ENCODE measurements around the gene RPE. TPM values are rescaled to one million over a fixed set of nuclear protein-coding genes. Genes with fewer than 3 reads are reported as not detected.

RPE gene
- total and polyA plus RNA-seq, 4 donors: 12.3 to 50.1 (median 19.2) TPM

- TF ChIP-seq EGR1 (IDR thresholded peaks at IDR 0.05; ENCODE audit: low read depth in 2 of 2) (no peak), ZBTB33 (IDR thresholded peaks at IDR 0.05) (no peak), YY1 (IDR thresholded peaks at IDR 0.05) (no peak), RXRA (IDR thresholded peaks at IDR 0.05) (no peak), FOXA1 (IDR thresholded peaks at IDR 0.05) (no peak), RAD21 (IDR thresholded peaks at IDR 0.05) (no peak), FOXA2 (IDR thresholded peaks at IDR 0.05) (no peak), JUND (IDR thresholded peaks at IDR 0.05) (no peak), REST (IDR thresholded peaks at IDR 0.05) (no peak), ATF3 (IDR thresholded peaks at IDR 0.05) (no peak), TAF1 (conservative IDR thresholded peaks at IDR 0.05) (no peak), GABPA (IDR thresholded peaks at IDR 0.05 in 1 of 2, conservative IDR thresholded peaks at IDR 0.05 in 1 of 2) (no peak)
- no peaks in the 10 kb centered on the region for H3K9me3 ChIP-seq (ENCODE audit: control insufficient read depth in 4 of 4, low read length in 3 of 4)
- H3K4me1 ChIP-seq (ENCODE audit: control insufficient read depth in 4 of 4, insufficient read depth in 4 of 4, low read length in 3 of 4): peaks cover 4 to 9% (median 6%) of the 10 kb centered on the region in 4 donors
- no peaks in the 10 kb centered on the region for H3K27me3 ChIP-seq (ENCODE audit: control insufficient read depth in 4 of 4, insufficient read depth in 4 of 4, low read length in 3 of 4)
- no peak overlapping the region for H3K9ac ChIP-seq (ENCODE audit: low read depth in 1 of 2, low read length in 2 of 2)
- 77% methylated on average over 6 of the region's 6 CpGs for WGBS
- H3K27ac ChIP-seq (ENCODE audit: low read depth in 1 of 2, low read length in 2 of 2): no peak overlapping the region
- no peak for DNase-seq (ENCODE audit: low spot score)
- no peak overlapping the region for H3K4me3 ChIP-seq (ENCODE audit: low read depth in 1 of 3, low read length in 3 of 3)
- peaks cover 1 to 15% (median 5%) of the 10 kb centered on the region in 4 donors for H3K36me3 ChIP-seq (ENCODE audit: control insufficient read depth in 4 of 4, insufficient read depth in 3 of 4, low read depth in 1 of 4, low read length in 3 of 4)
Observed at GRCh38 chr2:210009126-210009525, 6.7 kb downstream of the RPE start.

- TF ChIP-seq RAD21 (IDR thresholded peaks at IDR 0.05): no peak
- no peak for TF ChIP-seq EGR1 (IDR thresholded peaks at IDR 0.05; ENCODE audit: low read depth in 2 of 2)
- TF ChIP-seq NR2F2 (IDR thresholded peaks at IDR 0.05): no peak
- no peak for TF ChIP-seq RXRA (IDR thresholded peaks at IDR 0.05)
- no peak for TF ChIP-seq MAX (IDR thresholded peaks at IDR 0.05)
- no peak for TF ChIP-seq FOXA2 (IDR thresholded peaks at IDR 0.05)
- TF ChIP-seq REST (IDR thresholded peaks at IDR 0.05): no peak
- TF ChIP-seq YY1 (IDR thresholded peaks at IDR 0.05): no peak
- TF ChIP-seq FOXA1 (IDR thresholded peaks at IDR 0.05): no peak
- TF ChIP-seq SP1 (IDR thresholded peaks at IDR 0.05): no peak
- Histone ChIP-seq H3K36me3 (ENCODE audit: control insufficient read depth in 4 of 4, insufficient read depth in 3 of 4, low read depth in 1 of 4, low read length in 3 of 4) (peaks cover 1 to 21% (median 9%) of the 10 kb centered on the region in 4 donors), H3K27ac (ENCODE audit: low read depth in 1 of 2, low read length in 2 of 2) (no peak overlapping the region), H3K9ac (ENCODE audit: low read depth in 1 of 2, low read length in 2 of 2) (no peak overlapping the region), H3K4me3 (ENCODE audit: low read depth in 1 of 3, low read length in 3 of 3) (no peak overlapping the region), H3K27me3 (ENCODE audit: control insufficient read depth in 4 of 4, insufficient read depth in 4 of 4, low read length in 3 of 4) (no peaks in the 10 kb centered on the region), H3K9me3 (ENCODE audit: control insufficient read depth in 4 of 4, low read length in 3 of 4) (no peaks in the 10 kb centered on the region), H3K4me1 (ENCODE audit: control insufficient read depth in 4 of 4, insufficient read depth in 4 of 4, low read length in 3 of 4) (peaks cover 2 to 6% (median 3%) of the 10 kb centered on the region in 4 donors)
- 85% methylated on average over 3 of the region's 3 CpGs for WGBS
- DNase-seq (ENCODE audit: low spot score): no peak
Observed at GRCh38 chr2:210009896-210010295, 7.5 kb downstream of the RPE start.

Measured in liver (tissue), 9 donors.